Upper lobe of left lung (tissue), 6 donors: ENCODE data around the gene EGF. TPM values are rescaled to one million over a fixed set of nuclear protein-coding genes. Genes with fewer than 3 reads are reported as not detected.

ENCODE experiments used
- ATAC-seq, 2 donors: fragments of 200-7000 bp; cut with Tn5 transposase; one replicate each; pipeline ENCODE4 v1.9.1; 2022; ENCODE audit warnings: mild to moderate bottlenecking in 2 of 2, moderate library complexity in 2 of 2; ENCODE audit not compliant: low FRiP score in 2 of 2
- DNase-seq, 2 donors: peaks; one replicate each; pipeline ENCODE4 v3.0.0-alpha.2; 2019 to 2020
- H3K27ac ChIP-seq, 4 donors: fragments of 200-600 bp; sonication (generic); one replicate each; pipeline ENCODE4 v1.5.1; 2016 to 2019
- H3K27me3 ChIP-seq, 4 donors: fragments of 200-600 bp; sonication (generic); one replicate each; pipeline ENCODE4 v1.5.1; 2017 to 2019
- H3K36me3 ChIP-seq, 4 donors: fragments of 200-600 bp; sonication (generic); one replicate each; pipeline ENCODE4 v1.5.1; 2016 to 2019
- H3K4me1 ChIP-seq, 4 donors: fragments of 200-600 bp; sonication (generic); one replicate each; pipeline ENCODE4 v1.5.1; 2018 to 2019
- H3K4me3 ChIP-seq, 4 donors: fragments of 200-600 bp; sonication (generic); one replicate each; pipeline ENCODE4 v1.5.1; 2017 to 2019; ENCODE audit warnings: mild to moderate bottlenecking in 2 of 4, moderate library complexity in 1 of 4
- H3K9me3 ChIP-seq, 4 donors: fragments of 200-600 bp; sonication (generic); one replicate each; pipeline ENCODE4 v1.5.1; 2018 to 2019
- CTCF ChIP-seq, 6 experiments: fragments of 450-650 bp in 4 of 6; fragments of 200-600 bp in 2 of 6; sonication (generic) in 2 of 6; IDR thresholded peaks; one replicate each; pipeline ENCODE4 v1.5.1; 2016 to 2019; ENCODE audit warnings: antibody characterized with exemption in 6 of 6
- EP300 ChIP-seq, 4 donors: sonication (generic); formaldehyde crosslinking; IDR thresholded peaks; one replicate each; pipeline ENCODE4 v1.5.1; 2017; ENCODE audit warnings: antibody characterized with exemption in 4 of 4, control low read depth in 2 of 4
- POLR2A ChIP-seq, 4 donors: fragments of 450-650 bp; IDR thresholded peaks; one replicate each; pipeline ENCODE4 v1.5.1; 2016 to 2017; ENCODE audit warnings: antibody characterized with exemption in 4 of 4, mild to moderate bottlenecking in 2 of 4
- POLR2AphosphoS5 ChIP-seq, 2 donors: sonication (generic); formaldehyde crosslinking; IDR thresholded peaks; one replicate each; pipeline ENCODE4 v1.5.1; 2017; ENCODE audit warnings: antibody characterized with exemption in 2 of 2
- WGBS, 2 donors: methylation state at CpG; one replicate each; pipeline ENCODE4 v1.1.5; 2017 to 2018; 5-methylcytosine and 5-hydroxymethylcytosine counted together
- total RNA-seq, 6 donors: library from RNA; depleted of rRNA in 4 of 6; stranded (reverse); fragments of >200 nt in 4 of 6; gene quantifications; one replicate each; pipeline versions ENCODE4 v1.1.0 to v1.2.1, GENCODE V29; 2016 to 2021
- donor health status: DM: no; HTN: no; CAD: no; lungs with moderate emphysema.
- donor health status: DM: no; HTN: yes; CAD: no; lungs with severe emphysema.

Gene EGF
- total RNA-seq = 10 to 100 TPM in 1 of 6 donors, 1 to 10 TPM in 5; 1.5 to 10.1 (median 5.3) TPM

- Histone ChIP-seq H3K36me3 (no peaks in the 10 kb centered on the region), H3K27me3 (no peaks in the 10 kb centered on the region), H3K4me1 (peaks cover 0 to 14% (median 2%) of the 10 kb centered on the region in 4 donors), H3K27ac (peak within 1 kb of the TSS in 1 of 4 donors; percentile 35), H3K4me3 (peak within 1 kb of the TSS in 3 of 4 donors; percentile 8 to 14 (median 11)), H3K9me3 (no peaks in the 10 kb centered on the region)
- TF ChIP-seq POLR2A (IDR thresholded peaks at IDR 0.05) (peak in 2 of 4 donors; percentile 12 to 37), EP300 (IDR thresholded peaks at IDR 0.05) (no peak)
- WGBS, 2 donors = 47 to 55% methylated on average over 9 of the region's 9 CpGs
- ATAC-seq (peak in 1 of 2 donors; percentile 24), DNase-seq (peak in 1 of 2 donors; percentile 28)
These were observed at the start of gene EGF for GRCh38 chr4:109912706-109913595. Gene EGF (plus strand): TSS chr4:109912883. CDS start chr4:109913336, 453 bp downstream.

GRCh38 chr4:109864134-109864533 lies 48.5 kb upstream of the EGF start:
- TF ChIP-seq POLR2A (IDR thresholded peaks at IDR 0.05) (no peak), EP300 (IDR thresholded peaks at IDR 0.05) (no peak), POLR2AphosphoS5 (IDR thresholded peaks at IDR 0.05) (no peak), CTCF (IDR thresholded peaks at IDR 0.05) (no peak)
- H3K4me1 ChIP-seq = no peaks in the 10 kb centered on the region
- DNase-seq (no peak), ATAC-seq (no peak)
- no peak overlapping the region for H3K27ac ChIP-seq
- H3K36me3 ChIP-seq = no peaks in the 10 kb centered on the region
- peaks cover 0 to 3% (median 1%) of the 10 kb centered on the region in 4 donors for H3K9me3 ChIP-seq
- no peak overlapping the region for H3K4me3 ChIP-seq
- H3K27me3 ChIP-seq = no peaks in the 10 kb centered on the region

GRCh38 chr4:109870061-109870460 lies 42.6 kb upstream of the EGF start:
- H3K27ac ChIP-seq = no peak overlapping the region
- DNase-seq (no peak), ATAC-seq (no peak)
- H3K9me3 ChIP-seq = no peaks in the 10 kb centered on the region
- H3K4me3 ChIP-seq = no peak overlapping the region
- WGBS, 2 donors = 94 to 96% methylated on average over 5 of the region's 5 CpGs
- H3K36me3 ChIP-seq = peaks cover 0 to 4% (median 0%) of the 10 kb centered on the region in 4 donors
- H3K4me1 ChIP-seq = no peaks in the 10 kb centered on the region
- H3K27me3 ChIP-seq = no peaks in the 10 kb centered on the region
- TF ChIP-seq EP300 (IDR thresholded peaks at IDR 0.05) (no peak), POLR2AphosphoS5 (IDR thresholded peaks at IDR 0.05) (no peak), POLR2A (IDR thresholded peaks at IDR 0.05) (no peak), CTCF (IDR thresholded peaks at IDR 0.05) (no peak)

GRCh38 chr4:109872065-109872464 lies 40.6 kb upstream of the EGF start:
- Histone ChIP-seq H3K36me3 (peaks cover 0 to 4% (median 0%) of the 10 kb centered on the region in 4 donors), H3K4me1 (no peaks in the 10 kb centered on the region), H3K27ac (no peak overlapping the region), H3K9me3 (no peaks in the 10 kb centered on the region), H3K4me3 (no peak overlapping the region), H3K27me3 (no peaks in the 10 kb centered on the region)
- WGBS, 2 donors = 91 to 100% methylated on average over 2 of the region's 2 CpGs
- DNase-seq = no peak
- no peak for TF ChIP-seq CTCF (IDR thresholded peaks at IDR 0.05)
- TF ChIP-seq EP300 (IDR thresholded peaks at IDR 0.05) = no peak
- TF ChIP-seq POLR2AphosphoS5 (IDR thresholded peaks at IDR 0.05) = no peak
- TF ChIP-seq POLR2A (IDR thresholded peaks at IDR 0.05) = no peak
- ATAC-seq = no peak

GRCh38 chr4:109872950-109873656 lies 39.6 kb upstream of the EGF start:
- no peaks in the 10 kb centered on the region for H3K27me3 ChIP-seq
- no peak overlapping the region for H3K27ac ChIP-seq
- no peaks in the 10 kb centered on the region for H3K4me1 ChIP-seq
- no peak for DNase-seq
- WGBS, 2 donors = 94 to 96% methylated on average over 4 to 6 of the region's 6 CpGs
- H3K9me3 ChIP-seq = no peaks in the 10 kb centered on the region
- H3K36me3 ChIP-seq = peaks cover 0 to 4% (median 0%) of the 10 kb centered on the region in 4 donors
- ATAC-seq = no peak
- no peak overlapping the region for H3K4me3 ChIP-seq
- TF ChIP-seq POLR2AphosphoS5 (IDR thresholded peaks at IDR 0.05) = no peak
- TF ChIP-seq CTCF (IDR thresholded peaks at IDR 0.05) = no peak
- no peak for TF ChIP-seq EP300 (IDR thresholded peaks at IDR 0.05)
- TF ChIP-seq POLR2A (IDR thresholded peaks at IDR 0.05) = no peak
